GM19452 (cell line): ENCODE measurements around the gene FAM199X.

Experiments used
- ATAC-seq: cut with Tn5 transposase; IDR thresholded peaks from one replicate; pipeline ENCODE4 v1.9.1; 2021; ENCODE audit not compliant: unreplicated experiment

The FAM199X gene

GRCh38 chrX:104165894-104166734 lies at the start of gene FAM199X:
TSS of gene FAM199X (plus strand) at chrX:104166453. CDS start at chrX:104166786, 333 bp downstream.
- peak; percentile 95 for ATAC-seq

GRCh38 chrX:104117759-104118158 lies 48.5 kb upstream of the FAM199X start:
- no peak for ATAC-seq

GRCh38 chrX:104118765-104119164 lies 47.5 kb upstream of the FAM199X start:
- no peak for ATAC-seq

GRCh38 chrX:104122829-104123228 lies 43.4 kb upstream of the FAM199X start:
- no peak for ATAC-seq

- ATAC-seq = no peak
Observed at GRCh38 chrX:104126856-104127255, 39.4 kb upstream of the FAM199X start.

GRCh38 chrX:104130808-104131207 lies 35.4 kb upstream of the FAM199X start:
- no peak for ATAC-seq

- ATAC-seq = no peak
Observed at GRCh38 chrX:104134583-104135261, 31.5 kb upstream of the FAM199X start.

GRCh38 chrX:104135677-104136076 lies 30.6 kb upstream of the FAM199X start:
- ATAC-seq = no peak

- peak; percentile 84 for ATAC-seq
Observed at GRCh38 chrX:104136241-104137019, 29.8 kb upstream of the FAM199X start.

GRCh38 chrX:104137496-104137895 lies 28.8 kb upstream of the FAM199X start:
- no peak for ATAC-seq

GRCh38 chrX:104141087-104141760 lies 25.0 kb upstream of the FAM199X start:
- no peak for ATAC-seq

- no peak for ATAC-seq
Observed at GRCh38 chrX:104151037-104151436, 15.2 kb upstream of the FAM199X start.

GRCh38 chrX:104156630-104157529 lies 9.4 kb upstream of the FAM199X start, which contains the start of gene SLC25A53:
TSS of gene SLC25A53 (minus strand) at chrX:104157009. CDS start at chrX:104105257, 51,752 bp downstream.
- peak; percentile 92 for ATAC-seq

GRCh38 chrX:104166735-104167436 lies 633 bp downstream of the FAM199X start:
- ATAC-seq = no peak

- no peak for ATAC-seq
Observed at GRCh38 chrX:104168127-104168526, 1.9 kb downstream of the FAM199X start.

GRCh38 chrX:104172121-104172520 lies 5.9 kb downstream of the FAM199X start:
- no peak for ATAC-seq

GRCh38 chrX:104172788-104173187 lies 6.5 kb downstream of the FAM199X start:
- ATAC-seq = no peak

GRCh38 chrX:104173841-104174240 lies 7.6 kb downstream of the FAM199X start:
- ATAC-seq = no peak

GRCh38 chrX:104183685-104184084 lies 17.4 kb downstream of the FAM199X start:
- ATAC-seq = no peak
